RWPE1 (cell line): ENCODE data around the gene PRRT1.

Experiments used
- CTCF ChIA-PET: fragments of 350-600 bp; sonication (Branson Sonifier 250); formaldehyde crosslinking; extraction: SDS; loops from one replicate; lab custom pipeline; 2021; lab: Yijun Ruan, JAX
- POLR2A ChIA-PET: fragments of 400-600 bp; formaldehyde crosslinking; extraction: SDS; loops from one replicate; lab custom pipeline; 2020; ENCODE audit warnings: antibody characterized with exemption; ENCODE audit not compliant: low non-redundant PET; lab: Yijun Ruan, JAX
- DNase-seq: peaks from one replicate; pipeline ENCODE4 v3.0.0; 2012; ENCODE audit warnings: low spot score
- H3K27ac ChIP-seq: fragments of 450-650 bp; 2 replicates; pipeline ENCODE4 v1.5.1; 2017
- CTCF ChIP-seq: fragments of 450-650 bp; conservative IDR thresholded peaks from 2 replicates; pipeline ENCODE4 v1.5.1; 2017; ENCODE audit warnings: low read depth, mild to moderate bottlenecking

The PRRT1 gene

DNA sequence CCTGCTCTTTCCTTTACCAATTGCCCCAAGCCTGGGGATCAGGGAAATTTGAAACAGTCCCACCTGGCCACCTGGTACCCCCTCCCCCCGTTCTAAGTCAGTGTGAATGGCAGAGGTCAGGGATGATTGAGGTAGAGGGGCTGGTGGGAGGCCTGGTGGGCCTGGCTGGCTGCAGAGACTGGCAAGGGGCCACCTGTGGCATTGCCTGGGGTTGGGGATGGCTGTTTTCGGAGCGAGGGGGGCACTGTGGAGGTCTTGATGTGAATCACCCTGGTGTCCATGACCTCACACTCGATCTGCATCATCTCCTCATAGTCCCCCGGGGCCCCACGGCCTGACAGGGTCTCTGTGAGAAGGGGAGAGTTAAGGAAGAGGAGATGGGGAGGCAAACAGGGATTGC, 36.1 kb downstream of the PRRT1 start:
- POLR2A ChIA-PET = no interaction called here
- H3K27ac ChIP-seq = peak overlapping the region; percentile 91
- DNase-seq = no peak
- no peak for TF ChIP-seq CTCF
- CTCF ChIA-PET = interaction anchor here (1.8 kb wide), 1 partner anchor 12 kb away, joined by 4 read pairs; the partner anchor contains the start of gene ATF6B

DNA sequence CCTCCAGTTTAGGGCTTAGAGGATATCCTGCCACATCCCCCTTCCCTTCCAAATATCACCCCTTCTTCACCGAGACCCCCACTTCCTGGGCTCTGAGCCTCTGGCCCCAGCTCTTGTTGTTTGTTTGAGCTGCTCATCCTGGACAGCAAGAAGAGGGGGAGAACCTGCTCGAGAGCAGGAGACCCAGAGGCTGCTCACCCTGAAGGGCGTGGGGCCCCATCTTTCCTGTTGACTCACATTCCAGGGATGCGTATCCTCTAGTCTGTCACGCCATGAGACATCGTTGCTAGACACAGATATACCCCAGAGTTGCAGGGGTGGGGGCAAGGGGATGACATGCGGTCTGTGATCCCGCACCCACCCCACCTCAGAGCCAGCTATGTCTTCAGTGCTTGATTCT, 36.9 kb downstream of the PRRT1 start:
- peak overlapping the region; percentile 91 for H3K27ac ChIP-seq
- POLR2A ChIA-PET = interaction anchor here (0.5 to 1.1 kb wide), 2 partner anchors 13 to 16 kb away, joined by 3 read pairs; partner anchors contain the start of gene ATF6B
- TF ChIP-seq CTCF = no peak
- peak; percentile 63 for DNase-seq
- CTCF ChIA-PET = interaction anchor here (0.7 to 1.8 kb wide), 2 partner anchors 13 to 140 kb away, joined by 3 to 4 read pairs; partner anchors contain the start of gene ATF6B

DNA sequence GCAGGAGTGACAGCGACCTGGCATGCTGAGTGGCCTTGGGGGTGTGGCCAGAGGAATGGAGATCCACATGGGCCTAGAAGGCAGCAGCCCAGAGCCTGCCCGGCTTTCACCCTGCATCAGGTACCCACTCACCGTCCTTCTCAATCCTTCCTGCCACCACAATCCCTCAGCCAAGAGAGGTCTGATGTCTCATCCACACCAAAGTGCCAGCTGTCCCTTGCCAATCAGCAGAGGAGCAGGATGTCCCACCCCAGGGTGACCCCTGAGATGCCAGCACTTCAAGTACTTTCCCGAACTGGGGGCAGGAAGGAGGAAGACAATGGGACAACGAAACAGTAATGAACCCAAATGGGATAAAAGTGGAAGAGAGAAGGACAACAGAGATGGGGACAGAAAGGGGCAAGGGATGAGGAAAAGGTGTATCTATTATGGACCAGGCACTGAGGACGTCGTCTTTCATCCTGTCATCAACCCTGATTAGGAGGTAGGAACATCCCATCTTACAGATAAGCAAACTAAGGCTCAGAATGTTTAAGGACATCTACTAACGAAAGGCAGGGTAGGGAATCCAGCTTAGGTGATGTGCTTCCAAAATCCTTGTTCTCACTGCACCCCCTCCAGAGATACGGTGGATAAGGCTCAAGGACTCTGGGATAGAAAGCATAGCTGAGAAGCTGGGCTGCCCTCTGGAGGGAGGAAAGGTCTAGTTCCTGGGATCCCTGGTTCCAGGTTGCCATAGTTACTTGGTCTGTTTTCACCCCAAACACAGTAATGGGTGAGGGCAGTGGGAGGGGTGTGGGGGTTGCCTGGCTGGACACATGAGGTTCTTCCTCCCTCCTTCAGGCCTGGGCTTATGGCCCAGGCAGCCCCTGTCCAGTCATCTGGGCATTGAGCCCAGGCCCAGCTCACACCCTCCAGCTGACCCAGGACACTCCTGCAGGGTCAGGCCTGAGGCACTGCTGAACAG, 38.1 kb downstream of the PRRT1 start:
- peak; percentile 71 for DNase-seq
- ChIA-PET CTCF (interaction anchor here (0.6 to 1.8 kb wide), 5 partner anchors 11 to 139 kb away, joined by 3 to 8 read pairs (median 4); partner anchors contain the start of gene ATF6B), POLR2A (interaction anchor here (1.1 kb wide), 1 partner anchor 15 kb away, joined by 3 read pairs; the partner anchor contains the start of gene ATF6B)
- H3K27ac ChIP-seq = peak overlapping the region; percentile 91
- peak; percentile 47 for TF ChIP-seq CTCF

DNA sequence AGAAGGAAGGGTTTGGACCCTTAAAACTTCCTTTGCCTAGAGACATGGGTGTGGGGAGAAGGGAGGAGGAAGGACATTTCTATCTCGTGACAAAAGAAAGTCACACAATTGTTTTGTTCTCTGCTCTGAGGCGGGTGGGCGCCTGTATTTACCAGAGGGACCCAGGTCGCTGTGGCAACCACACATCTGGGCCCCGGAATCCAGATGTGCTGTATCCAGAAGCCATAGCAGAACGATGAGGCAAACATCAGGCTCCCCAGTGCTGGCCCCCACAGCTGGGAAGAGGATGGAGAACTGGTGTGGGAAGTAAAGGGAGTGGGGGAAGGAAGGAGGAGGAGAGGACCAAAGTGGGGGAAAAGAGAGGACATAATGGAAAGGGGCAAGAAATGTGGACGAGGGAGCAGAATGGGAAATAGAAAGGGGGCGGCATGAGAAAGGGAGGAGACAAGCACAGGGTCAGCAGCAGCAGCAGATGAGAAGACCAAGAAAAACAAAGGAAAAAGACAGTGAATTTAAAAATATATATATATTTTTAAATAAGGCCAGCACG, 39.2 kb downstream of the PRRT1 start:
- no peak for DNase-seq
- ChIA-PET POLR2A (no interaction called here), CTCF (interaction anchor here (0.6 kb wide), 1 partner anchor 958 kb away, joined by 4 read pairs; no protein-coding TSS in a partner anchor)
- H3K27ac ChIP-seq = peak overlapping the region; percentile 91
- TF ChIP-seq CTCF = no peak

DNA sequence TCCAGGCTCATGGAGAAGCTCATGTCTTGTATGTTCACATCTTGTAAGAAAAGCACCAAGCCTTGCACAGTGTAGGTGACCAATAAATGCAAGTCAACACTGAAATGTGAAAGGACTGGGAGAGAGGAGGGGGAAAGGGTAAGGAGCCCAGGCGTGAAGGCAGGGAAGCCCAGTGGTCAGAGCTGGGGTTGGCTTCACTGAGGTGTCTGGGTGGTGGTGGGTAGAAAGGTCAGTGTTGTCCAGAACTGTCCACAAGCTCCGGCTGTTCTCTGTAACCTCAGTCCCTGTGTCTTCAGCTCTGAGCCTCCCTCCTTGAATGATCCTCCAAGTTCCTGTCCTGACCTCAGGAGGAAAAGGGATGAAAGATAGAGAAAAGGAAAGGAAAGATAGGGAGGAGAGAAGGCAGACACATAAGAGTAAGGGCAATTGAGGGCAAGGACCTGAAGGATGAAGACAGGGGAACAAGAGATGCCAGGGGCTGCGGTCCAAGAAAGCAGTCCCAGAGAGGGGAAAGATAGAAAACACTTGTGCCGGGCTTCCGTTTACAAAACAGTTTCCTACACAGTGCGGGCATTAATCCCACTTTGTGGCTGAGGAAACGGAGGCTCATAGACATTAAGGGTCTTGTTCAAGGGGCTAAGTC, 40.2 kb downstream of the PRRT1 start:
- CTCF ChIA-PET = no interaction called here
- no peak for DNase-seq
- no peak overlapping the region; the same call in 1 of the 2 replicates for H3K27ac ChIP-seq
- TF ChIP-seq CTCF = no peak
- POLR2A ChIA-PET = interaction anchor here (0.6 kb wide), 1 partner anchor 30 kb away, joined by 4 read pairs; no protein-coding TSS in a partner anchor
